Measurements from ENCODE around the gene GADD45GIP1.
"Not testable (repeated sequence)": the region's sequence is repeated elsewhere in the genome, so short reads cannot be mapped to it uniquely, and the experiment has no call there.

GADD45GIP1 gene

DNA sequence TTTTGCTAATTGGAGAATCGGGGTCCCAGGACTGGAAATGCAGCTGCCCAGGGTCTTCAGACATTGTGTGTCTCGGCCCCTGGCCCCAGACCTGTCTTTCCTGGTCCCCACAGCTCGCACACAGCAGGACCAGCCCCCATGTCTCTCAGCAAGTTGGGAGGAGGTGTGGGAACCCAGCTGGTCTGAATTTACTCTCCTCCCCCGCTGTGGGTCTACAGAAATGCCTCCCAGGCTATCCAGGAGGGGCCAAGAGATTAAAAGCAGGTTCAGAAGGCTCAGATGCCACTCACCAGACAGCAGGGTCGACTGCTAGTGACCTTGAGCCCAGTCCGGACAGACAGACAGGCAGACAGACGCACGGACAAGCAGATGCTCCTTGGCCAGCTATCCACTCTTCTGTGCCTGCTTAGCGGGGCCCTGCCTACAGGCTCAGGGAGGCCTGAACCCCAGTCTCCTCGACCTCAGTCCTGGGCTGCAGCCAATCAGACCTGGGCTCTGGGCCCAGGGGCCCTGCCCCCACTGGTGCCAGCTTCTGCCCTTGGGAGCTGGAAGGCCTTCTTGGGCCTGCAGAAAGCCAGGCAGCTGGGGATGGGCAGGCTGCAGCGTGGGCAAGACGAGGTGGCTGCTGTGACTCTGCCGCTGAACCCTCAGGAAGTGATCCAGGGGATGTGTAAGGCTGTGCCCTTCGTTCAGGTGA is 12.4 kb upstream of the GADD45GIP1 start, which contains the start of gene DAND5:
Gene DAND5 (plus strand): TSS at position 285 of the 697 bp plus-strand sequence. CDS start 85 bp downstream, at position 370.
- TF ChIP-seq, protein P1, sequence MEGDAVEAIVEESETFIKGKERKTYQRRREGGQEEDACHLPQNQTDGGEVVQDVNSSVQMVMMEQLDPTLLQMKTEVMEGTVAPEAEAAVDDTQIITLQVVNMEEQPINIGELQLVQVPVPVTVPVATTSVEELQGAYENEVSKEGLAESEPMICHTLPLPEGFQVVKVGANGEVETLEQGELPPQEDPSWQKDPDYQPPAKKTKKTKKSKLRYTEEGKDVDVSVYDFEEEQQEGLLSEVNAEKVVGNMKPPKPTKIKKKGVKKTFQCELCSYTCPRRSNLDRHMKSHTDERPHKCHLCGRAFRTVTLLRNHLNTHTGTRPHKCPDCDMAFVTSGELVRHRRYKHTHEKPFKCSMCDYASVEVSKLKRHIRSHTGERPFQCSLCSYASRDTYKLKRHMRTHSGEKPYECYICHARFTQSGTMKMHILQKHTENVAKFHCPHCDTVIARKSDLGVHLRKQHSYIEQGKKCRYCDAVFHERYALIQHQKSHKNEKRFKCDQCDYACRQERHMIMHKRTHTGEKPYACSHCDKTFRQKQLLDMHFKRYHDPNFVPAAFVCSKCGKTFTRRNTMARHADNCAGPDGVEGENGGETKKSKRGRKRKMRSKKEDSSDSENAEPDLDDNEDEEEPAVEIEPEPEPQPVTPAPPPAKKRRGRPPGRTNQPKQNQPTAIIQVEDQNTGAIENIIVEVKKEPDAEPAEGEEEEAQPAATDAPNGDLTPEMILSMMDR (IDR thresholded peaks at IDR 0.05; ENCODE audit: borderline replicate concordance, insufficient read depth, low read depth, low read length): no peak
- no peak within 1 kb of the TSS for H3K4me3 ChIP-seq (ENCODE audit: low read depth, low read length)

DNA sequence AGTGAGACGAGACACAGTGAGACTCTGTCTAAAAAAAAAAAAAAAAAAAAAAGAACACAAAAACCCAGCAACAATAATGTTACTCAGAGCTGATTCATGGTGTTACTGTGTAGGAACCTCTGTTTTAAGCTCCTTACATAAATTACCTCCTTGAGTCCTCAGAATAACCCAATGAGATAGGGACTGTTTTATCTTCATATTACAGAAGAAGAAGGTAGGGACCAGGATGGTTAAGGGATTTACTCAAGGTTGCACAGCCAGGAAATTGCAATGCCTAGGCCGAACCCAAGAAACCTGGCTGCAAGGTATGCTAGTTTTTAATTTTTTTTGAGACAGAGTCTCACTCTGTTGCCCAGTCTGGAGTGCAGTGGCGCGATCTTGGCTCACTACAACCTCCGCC is 10.9 kb upstream of the GADD45GIP1 start:
- H3K4me3 ChIP-seq (ENCODE audit: low read depth, low read length): no peak overlapping the region
- TF ChIP-seq, protein P1 (IDR thresholded peaks at IDR 0.05; ENCODE audit: borderline replicate concordance, insufficient read depth, low read depth, low read length): no peak

DNA sequence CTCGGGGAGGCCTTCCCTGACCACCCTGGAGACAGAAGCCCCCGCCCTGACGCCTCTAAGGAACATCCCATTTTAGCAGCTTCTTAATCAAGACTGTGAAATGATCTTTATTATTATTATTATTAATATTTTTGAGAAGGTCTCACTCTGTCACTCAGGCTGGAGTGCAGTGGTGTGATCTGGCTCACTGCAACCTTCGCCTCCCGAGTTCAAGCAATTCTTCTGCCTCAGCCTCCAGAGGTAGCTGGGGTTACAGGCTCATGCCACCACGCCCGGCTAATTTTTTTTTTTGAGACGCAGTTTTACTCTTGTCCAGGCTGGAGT is 8.8 kb upstream of the GADD45GIP1 start:
- H3K4me3 ChIP-seq (ENCODE audit: low read depth, low read length): no peak overlapping the region

DNA sequence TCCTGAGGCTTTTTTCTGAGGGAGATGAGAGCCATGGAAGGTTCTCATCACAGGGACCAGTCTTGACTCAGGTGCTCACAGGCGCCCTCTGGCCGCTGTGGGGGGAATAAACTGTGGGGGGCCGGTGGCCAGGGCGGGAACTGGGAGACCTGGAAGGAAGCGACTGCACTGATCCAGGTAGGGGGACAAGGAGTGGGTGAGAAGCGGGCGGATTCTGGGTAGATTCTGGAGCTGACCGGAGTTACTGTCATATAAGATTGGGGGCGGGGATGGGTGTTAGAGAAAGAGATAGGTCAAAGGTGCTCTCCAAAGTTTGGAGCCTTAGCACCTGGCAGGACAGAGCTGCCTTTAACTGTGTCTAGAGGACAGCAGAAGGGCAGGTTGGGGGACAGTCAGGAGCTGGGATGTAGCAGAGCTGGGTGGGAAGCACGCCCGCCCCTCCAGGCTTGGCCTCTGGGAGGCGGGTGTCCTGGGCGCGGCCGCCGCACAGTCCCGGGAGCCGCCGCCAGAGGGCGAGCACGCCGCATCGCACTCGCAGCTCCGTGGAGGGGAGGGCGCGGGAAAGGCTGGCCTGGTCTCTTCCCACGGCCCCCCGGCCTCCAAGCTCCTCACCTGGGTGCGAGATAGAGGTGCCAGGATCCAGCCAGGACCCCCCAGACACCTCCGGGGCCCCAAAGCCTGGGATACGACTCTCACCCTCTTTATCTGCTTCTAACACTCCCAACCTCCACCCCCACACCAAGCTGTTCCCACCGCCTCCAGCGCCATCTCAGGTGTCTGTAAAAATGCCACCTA is 8.2 kb upstream of the GADD45GIP1 start:
- H3K4me3 ChIP-seq (ENCODE audit: low read depth, low read length): peak overlapping the region; percentile 51
- TF ChIP-seq, protein P1 (IDR thresholded peaks at IDR 0.05; ENCODE audit: borderline replicate concordance, insufficient read depth, low read depth, low read length): peak; percentile 100

More for the DNA sequence above, 8.8 kb upstream of the GADD45GIP1 start:
- TF ChIP-seq, protein P1 (IDR thresholded peaks at IDR 0.05; ENCODE audit: borderline replicate concordance, insufficient read depth, low read depth, low read length): no peak

DNA sequence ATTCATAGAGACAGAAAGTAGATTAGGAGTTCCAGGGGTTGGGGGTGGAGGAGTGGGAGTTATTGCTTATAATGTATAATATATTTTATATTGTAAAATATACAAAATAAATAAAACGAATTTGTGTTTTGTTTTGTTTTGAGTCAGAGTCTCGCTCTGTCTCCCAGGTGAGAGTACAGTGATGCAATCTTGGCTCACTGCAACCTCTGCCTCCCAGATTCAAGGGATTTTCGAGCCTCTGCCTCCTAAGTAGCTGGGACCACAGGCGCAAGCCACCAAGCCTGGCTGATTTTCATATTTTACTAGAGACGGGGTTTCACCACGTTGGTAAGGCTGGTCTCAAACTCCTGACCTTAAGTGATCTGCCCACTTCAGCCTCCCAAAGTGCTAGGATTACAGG is 2.5 kb upstream of the GADD45GIP1 start:
- TF ChIP-seq, protein P1 (IDR thresholded peaks at IDR 0.05; ENCODE audit: borderline replicate concordance, insufficient read depth, low read depth, low read length): no peak
- H3K4me3 ChIP-seq (ENCODE audit: low read depth, low read length): no peak overlapping the region

DNA sequence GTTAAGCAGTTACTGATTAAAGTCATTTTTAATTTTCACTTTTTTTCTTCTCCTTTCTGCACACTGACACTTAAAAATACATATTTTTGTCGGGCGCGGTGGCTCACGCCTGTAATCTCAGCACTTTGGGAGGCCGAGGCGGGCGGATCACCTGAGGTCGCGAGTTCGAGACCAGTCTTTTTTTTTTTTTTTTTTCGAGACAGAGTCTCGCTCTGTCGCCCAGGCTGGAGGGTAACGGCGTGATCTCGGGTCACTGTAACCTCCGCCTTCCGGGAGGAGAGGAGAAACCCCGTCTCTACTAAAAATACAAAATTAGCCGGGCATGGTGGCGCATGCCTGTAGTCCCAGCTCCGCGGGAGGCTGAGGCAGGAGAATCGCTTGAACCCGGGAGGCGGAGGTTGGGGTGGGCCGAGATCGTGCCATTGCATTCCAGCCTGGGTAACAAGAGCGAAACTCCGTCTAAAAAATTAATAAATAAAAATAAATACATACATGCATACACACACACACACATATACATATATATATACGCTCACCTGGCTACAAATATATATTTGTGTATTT is 448 bp upstream of the GADD45GIP1 start:
- H3K4me3 ChIP-seq (ENCODE audit: low read depth, low read length): peak overlapping the region; percentile 99

DNA sequence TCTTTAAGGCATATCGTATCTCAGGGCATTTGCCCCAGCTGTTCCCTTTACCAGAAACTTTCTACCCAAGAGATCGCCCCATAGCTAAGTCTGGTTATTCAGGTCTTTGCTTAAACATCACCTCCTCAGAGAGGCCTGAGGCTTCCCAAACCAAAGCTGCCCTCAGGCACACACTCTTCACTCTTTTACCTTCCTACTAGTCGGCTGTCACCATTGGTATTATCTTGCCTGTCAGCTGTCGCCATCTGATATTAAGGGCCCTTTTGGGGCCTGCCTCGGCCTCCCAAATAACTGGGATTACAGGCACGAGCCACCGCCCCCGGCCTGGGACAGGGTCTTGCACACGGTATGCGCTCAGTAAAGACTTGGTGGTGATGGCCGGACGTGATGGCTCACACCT is 1.0 kb downstream of the GADD45GIP1 start:
- peak overlapping the region; percentile 99 for H3K4me3 ChIP-seq (ENCODE audit: low read depth, low read length)
- TF ChIP-seq, protein P1 (IDR thresholded peaks at IDR 0.05; ENCODE audit: borderline replicate concordance, insufficient read depth, low read depth, low read length): no peak

DNA sequence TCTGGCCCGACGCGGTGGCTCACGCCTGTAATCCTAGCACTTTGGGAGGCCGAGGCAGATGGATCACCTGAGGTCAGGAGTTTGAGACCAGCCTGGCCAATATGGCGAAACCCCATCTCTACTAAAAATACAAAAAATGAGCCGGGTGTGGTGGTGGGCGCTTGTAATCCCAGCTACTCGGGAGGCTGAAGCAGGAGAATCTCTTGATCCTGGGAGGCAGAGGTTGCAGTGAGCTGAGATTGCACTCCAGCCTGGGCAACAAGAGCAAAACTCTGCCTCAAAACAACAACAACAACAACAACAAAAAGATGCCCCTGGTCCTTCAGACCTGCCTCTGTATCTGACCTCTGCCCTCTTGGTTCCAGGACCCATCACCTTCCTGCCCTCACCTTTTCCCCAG is 1.4 kb downstream of the GADD45GIP1 start:
- not testable (repeated sequence) for H3K4me3 ChIP-seq (ENCODE audit: low read depth, low read length)

Data from GM12875 (cell line).